ENCODE results near the gene METTL23. TPM values are rescaled to one million over a fixed set of nuclear protein-coding genes. Genes with fewer than 3 reads are reported as not detected.

METTL23 gene, protein sequence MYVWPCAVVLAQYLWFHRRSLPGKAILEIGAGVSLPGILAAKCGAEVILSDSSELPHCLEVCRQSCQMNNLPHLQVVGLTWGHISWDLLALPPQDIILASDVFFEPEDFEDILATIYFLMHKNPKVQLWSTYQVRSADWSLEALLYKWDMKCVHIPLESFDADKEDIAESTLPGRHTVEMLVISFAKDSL
- 10 to 100 TPM; 23.3 to 25.6 TPM for total RNA-seq
- long read RNA-seq, donor 1, partial matches to known transcripts = 0 of 1 reads
- long read RNA-seq, donor 1, other reads (novel, unspliced or antisense) = 1 of 1 reads
- long read RNA-seq, donor 2, transcript METTL23-212 (4 exons, 1,006 nt) = minor isoform, 6 of 34 reads
- long read RNA-seq, donor 2, transcript METTL23-215 (5 exons, 1,171 nt) = major isoform, 9 of 34 reads
- long read RNA-seq, donor 2, partial matches to known transcripts = 5 of 34 reads
- long read RNA-seq, donor 2, other reads (novel, unspliced or antisense) = 6 of 34 reads

DNA sequence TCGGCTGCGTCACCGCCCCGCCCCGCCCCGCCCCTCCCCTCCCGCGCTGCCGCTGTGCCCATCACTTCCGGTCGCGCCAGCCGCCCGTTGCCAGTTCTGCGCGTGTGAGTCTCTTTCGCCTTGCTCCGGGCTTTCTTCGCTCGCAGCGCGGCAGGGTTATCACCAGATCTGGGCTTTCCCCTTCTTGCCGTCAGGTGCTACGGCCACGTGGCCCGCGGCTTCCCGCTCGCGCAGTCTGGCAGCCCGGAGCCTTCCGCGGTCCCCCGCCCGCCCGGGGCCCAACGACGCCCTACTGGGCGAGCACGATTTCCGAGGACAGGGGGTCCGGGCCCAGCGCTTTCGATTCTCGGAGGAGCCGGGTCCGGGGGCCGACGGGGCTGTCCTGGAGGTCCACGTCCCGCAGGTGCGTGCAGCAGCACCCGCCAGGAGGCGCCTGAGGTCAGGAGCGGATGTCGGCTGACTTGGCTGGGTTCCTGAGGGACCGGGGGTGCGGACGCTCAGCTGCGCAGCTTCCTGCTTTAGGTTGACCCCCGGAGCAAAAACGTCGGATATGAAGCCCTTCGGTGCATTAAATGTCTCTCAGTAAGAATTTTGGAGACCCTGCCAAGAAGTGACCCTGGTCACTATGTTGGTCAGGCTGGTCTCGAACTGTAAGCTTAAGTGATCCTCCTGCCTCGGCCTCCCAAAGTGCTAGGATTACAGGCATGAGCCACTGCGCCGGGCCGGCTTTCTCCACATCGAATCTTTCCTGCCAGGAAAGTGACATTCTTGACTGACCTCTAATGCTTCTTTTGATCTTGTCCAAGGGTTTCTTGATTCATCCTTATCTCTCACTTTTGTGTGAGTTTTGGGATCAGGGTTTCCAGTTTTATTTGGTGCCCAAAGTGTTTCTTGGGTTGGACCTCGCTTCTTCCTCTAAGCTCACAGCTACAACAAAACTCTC lies at the start of gene METTL23:
METTL23 (plus strand) TSS at position 64 of the 943 bp plus-strand sequence. CDS start 2,872 bp downstream, outside the sequence.
- DNase-seq (ENCODE audit: low spot score) = peak; percentile 95
- intact Hi-C loops (cut with DNase I) = no loop called here

DNA sequence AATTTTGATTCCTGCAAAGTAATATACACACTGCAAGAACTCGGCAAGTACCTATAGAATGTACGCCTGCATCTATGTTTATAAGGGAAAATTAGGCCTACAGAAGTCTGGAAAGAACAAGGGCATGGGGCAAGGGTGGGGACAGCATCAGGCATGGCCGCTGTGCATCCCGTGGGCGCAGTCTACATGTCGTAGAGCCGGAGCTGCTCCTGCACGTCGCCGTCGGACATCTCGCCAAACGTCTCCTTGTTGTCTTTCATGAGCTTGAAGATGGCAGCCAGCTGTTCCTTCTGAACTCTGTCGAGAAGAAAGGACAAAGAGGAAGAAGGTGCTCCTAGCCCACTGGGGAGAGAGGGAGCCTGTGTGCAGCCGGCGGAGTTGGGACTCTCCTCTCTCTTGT lies 49.2 kb upstream of the METTL23 start:
- intact Hi-C loops (cut with DNase I) = loop anchor here in 1 of 2 donors (10.0 kb wide), 1 partner anchor 903 kb away; a partner anchor contains a TSS
- no peak for DNase-seq (ENCODE audit: low spot score)

DNA sequence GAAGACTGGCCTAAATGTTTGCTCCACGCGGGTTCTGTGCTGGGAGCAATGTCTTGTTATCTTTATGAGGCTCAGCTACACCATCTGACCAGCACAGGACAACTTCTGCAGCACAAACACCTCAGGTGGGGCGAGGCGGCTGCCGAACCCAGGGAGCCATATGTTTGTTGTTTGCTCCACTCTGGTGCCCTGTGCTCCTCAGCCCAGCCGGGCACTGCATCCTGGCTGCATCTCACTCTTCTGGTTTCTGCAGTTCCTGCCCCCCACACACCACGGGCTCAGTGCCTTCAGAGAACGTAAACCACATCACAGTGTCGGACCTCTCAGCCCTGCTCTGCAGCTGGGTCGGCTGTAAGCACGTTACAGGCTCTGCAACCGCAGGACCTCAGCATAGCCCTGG lies 48.3 kb upstream of the METTL23 start:
- intact Hi-C loops (cut with DNase I) = loop anchor here in 1 of 2 donors (10.0 kb wide), 1 partner anchor 904 kb away; a partner anchor contains a TSS
- no peak for DNase-seq (ENCODE audit: low spot score)

DNA sequence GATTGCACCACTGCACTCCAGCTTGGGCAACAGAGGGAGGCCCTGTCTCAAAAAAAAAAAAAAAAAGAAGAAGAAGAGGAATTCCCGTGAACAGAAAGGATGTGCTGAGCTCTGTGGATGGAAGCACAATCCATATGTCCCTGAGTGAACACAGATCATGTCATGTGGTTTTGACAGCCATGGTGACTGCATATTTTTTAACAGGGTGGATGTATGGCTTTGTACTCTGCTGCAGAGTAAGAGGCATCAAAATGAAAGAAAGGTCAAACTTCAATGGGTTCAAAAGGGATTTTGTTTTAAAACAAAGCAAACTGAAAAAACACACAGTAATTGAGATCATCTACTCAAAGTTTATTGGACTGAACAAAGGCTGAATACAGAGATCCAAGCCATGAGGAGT lies 47.4 kb upstream of the METTL23 start:
- intact Hi-C loops (cut with DNase I) = loop anchor here in 1 of 2 donors (10.0 kb wide), 1 partner anchor 904 kb away; a partner anchor contains a TSS

DNA sequence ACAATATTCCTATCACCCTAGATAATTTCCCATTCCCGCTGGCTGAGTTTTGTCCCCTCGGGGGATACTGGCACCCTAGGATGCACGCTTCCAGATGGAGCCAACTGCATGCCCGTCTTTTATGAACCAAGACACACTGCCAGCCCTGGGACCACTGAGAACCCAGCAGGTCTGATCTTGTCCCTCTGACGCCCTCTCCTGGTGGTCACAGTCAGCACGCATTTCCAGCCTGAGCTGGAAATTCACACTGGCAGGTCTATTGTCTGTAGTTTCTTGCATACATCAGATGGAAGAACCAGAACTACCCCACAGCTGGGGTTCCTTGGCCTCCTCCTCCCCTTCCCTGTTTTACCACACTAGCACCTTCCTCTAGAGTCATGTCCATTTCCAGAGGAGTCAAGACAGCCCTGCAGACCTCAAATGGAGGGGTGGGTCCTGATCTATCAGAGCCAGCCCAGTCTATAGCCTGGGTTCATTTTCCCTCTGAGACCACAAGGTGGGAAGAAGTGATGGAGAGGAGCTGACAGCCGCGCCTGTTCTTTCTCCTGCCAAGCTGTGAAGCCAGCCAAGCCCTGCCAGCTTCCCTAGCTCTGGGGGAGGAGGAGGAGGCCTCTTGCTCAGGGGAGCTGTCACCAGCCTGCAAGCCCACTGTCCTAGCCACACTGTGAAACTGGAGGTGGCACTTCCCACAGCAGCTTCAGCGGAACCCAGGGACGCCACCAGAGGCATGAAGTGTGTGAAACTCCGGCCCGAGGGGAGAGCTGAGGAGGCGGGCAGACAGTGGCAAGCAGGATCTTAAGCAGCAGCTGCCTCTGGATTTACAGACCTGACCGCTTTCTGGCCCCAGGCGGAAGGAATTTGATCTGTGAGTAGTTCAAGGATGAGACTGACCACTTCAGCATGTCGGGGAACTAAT lies 45.2 kb upstream of the METTL23 start:
- peak; percentile 59 for DNase-seq (ENCODE audit: low spot score)
- intact Hi-C loops (cut with DNase I) = loop anchor here in 1 of 2 donors (5.0 kb wide), 1 partner anchor 36 kb away; no protein-coding TSS in a partner anchor

More for the DNA sequence above, 47.4 kb upstream of the METTL23 start:
- DNase-seq (ENCODE audit: low spot score) = no peak

DNA sequence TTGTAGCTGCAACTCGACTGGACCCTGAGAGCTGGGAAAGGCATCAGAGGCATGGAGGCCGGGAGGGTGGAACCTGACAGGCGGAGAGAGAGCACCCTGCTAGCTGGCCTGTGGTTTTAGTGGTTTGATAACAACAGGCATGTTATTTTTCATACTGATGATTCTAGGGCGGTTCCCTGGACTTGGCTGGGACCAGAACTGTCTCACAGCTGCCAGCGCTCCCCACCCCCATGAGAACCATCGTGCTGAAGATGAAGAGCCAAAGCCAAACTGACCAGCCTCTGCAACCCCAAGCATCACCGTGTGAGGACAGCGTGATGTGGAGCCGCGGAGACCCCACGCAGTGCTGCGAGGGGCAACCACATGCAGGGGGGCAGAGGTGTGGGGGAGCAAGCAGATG lies 44.3 kb upstream of the METTL23 start:
- no peak for DNase-seq (ENCODE audit: low spot score)

DNA sequence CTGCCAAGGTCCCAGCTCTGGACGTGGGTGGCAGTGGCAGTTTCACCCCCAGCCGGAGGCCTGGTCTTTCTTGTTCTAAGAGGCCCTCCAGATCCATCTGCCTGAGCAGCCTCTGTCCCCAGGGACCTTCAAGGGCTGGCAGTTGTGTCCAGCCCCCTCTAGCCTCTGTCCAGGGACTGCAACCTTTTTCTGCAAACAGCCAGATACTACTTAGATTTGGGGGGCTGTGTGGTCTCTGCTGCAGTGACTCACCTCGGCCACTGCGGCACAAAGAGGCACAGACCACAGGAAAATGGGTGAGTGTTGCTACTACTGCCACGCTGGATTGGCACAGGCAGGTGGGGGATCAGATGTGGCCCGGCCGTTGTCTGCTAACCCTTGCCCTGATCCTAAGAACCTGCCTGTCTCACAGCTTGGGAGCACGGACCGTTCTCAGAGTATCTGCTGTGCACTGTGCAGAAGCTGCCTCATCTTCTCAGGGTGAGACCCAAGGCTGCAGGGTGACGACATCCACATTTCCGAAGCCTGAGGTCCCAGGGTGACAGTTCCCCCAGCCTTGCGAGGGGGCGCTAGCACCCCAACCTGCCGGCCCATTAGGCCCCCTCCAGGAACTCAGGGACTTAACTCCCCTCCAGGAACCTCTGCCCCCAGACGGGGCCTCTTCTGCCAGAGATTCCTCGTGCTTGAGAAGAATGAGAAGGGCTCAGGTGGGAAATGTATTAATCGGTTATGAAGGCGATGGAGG lies 43.5 kb upstream of the METTL23 start:
- peak; percentile 69 for DNase-seq (ENCODE audit: low spot score)
- intact Hi-C loops (cut with DNase I) = loop anchor here in 1 of 2 donors (5.0 kb wide), 1 partner anchor 34 kb away; no protein-coding TSS in a partner anchor

More for the DNA sequence above, 44.3 kb upstream of the METTL23 start:
- intact Hi-C loops (cut with DNase I) = loop anchor here in 1 of 2 donors (5.0 kb wide), 1 partner anchor 35 kb away; no protein-coding TSS in a partner anchor

DNA sequence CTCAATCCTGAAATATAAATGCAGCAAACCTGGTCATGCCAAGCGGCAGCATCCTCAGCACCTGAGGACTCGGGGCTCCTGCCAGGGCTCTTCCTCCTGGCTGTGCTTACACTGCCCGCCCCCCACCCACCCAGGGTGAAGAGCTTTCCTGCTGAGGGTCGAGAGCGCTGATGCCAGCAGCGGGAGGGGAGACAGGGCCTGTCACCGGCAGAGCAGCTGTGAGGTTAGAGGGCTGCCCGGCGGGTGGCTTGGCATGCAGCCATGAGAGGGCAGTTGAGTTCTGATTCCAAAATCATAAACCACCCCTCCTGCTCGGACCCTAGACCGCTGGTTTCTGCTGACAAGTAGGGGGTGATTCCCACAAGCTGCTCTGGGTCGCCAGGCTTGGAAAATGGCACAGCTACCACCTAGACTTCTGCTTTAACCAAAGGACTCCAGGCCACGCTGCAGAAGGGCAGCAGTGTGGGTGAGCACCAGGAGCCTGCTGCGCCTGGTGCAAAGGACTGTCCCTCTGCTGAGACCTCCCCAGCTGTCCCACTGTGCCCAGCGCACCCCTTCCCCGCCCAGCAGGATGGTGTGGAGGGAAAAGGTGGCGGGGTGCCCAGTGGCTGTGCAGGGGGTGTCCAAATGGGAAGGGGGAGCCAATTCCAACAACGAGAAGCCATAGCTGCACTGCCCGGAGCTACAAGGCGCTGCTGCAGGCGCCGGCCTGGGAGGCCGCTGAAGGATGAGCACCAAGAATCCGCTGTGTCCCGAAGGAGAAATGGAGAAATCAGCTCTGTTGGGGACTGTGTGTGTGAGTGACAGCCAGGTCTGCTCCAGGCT lies 42.5 kb upstream of the METTL23 start:
- DNase-seq (ENCODE audit: low spot score) = no peak

DNA sequence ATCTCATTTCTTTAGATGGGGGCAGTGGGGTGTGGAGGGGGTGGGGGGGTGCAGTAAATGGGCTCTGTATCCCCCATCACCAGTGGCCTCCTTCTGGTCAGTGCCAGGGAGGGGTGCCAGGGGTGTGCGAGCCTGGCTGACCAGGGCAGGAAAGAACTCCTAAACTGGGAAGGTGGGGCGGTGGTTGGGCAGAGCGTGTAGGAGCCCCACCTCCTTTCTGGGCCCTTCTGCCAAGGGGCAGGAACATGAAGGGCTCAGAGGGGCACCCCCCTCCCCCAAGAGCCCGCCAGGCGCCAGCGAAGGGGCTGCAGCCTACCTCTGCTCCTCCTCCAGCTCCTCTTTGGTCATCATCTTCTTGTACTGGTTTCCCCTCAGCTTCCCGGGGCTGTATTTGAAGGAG lies 41.9 kb upstream of the METTL23 start:
- no peak for DNase-seq (ENCODE audit: low spot score)
- intact Hi-C loops (cut with DNase I) = loop anchor here in 1 of 2 donors (5.0 kb wide), 1 partner anchor 33 kb away; no protein-coding TSS in a partner anchor

More for the DNA sequence above, 42.5 kb upstream of the METTL23 start:
- intact Hi-C loops (cut with DNase I) = loop anchor here in 1 of 2 donors (5.0 kb wide), 1 partner anchor 33 kb away; no protein-coding TSS in a partner anchor

DNA sequence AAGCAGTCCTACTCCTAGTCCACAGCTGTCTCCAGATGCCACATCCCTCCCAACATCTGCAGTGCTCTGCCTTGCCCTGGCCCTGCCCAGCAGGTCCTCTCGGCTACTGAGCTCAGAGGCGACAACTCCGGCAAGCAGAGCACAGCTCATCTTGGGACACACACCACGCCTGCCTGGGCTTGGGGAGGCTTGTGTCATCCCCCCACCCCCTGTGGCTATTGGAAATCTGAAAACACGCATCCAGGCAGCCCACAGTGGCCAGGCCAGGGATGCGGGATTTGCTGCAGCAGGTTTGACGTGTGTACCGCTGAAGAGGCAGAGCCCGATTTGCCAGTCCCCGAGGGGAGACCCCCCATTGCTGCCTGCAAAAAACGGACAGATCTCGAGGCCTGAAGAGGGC lies 41.3 kb upstream of the METTL23 start:
- no peak for DNase-seq (ENCODE audit: low spot score)
- intact Hi-C loops (cut with DNase I) = no loop called here

DNA sequence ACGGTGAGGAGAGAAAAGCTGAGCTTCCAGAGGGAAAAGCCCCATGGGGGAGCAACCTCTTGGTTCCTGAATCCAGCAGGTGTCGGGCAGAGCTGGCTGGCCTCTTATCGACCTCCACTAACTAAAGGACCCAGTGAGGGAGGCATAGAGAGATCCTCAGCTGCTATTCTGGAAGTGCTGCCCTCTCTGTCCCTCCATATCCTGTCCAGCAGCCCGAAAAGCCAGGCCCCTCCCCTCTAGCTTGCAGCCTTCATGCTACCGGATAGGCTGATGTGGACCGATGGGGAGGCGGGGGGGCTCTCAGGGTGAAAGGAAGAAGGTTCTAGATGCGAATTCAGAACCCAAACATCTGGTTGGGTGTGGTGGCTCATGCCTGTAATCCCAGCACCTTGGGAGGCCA lies 40.8 kb upstream of the METTL23 start:
- intact Hi-C loops (cut with DNase I) = no loop called here
- no peak for DNase-seq (ENCODE audit: low spot score)

DNA sequence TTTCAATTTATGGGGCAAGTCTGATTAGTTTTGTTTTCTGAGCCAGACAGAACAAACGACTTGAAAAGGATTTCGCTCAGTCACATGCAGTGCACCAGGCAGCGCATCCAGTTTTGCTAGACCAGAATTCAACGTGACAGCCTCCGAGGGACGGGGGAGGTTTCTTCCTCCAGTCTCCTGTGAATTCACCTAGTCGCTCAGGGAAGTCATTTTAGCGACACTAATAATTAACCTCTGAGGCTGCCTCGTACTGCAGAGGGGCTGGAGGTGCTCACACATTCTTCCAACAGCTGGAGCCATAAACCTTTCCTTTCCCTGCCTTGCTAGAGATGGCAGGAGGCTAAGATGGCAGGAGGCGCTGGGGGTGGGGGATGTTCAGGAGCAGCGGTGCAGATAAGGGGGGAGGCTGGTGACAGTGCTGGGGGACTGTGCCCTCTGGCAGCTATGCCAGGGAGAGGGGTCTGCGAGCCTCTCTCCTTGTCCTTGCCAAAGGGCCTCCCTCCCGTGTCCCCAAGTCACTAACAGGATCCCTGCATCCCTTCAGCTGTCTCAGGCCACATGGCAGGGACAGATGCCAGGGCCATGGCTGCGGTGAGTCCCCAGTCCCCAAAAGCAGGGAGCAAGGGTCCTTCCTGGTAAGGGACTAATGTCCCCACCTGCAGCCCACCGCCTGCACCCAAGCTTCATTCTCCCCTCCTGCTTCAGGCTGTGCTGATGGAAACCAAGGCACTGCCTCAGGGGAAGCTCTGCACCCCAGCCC lies 39.9 kb upstream of the METTL23 start:
- DNase-seq (ENCODE audit: low spot score) = no peak
- intact Hi-C loops (cut with DNase I) = no loop called here

DNA sequence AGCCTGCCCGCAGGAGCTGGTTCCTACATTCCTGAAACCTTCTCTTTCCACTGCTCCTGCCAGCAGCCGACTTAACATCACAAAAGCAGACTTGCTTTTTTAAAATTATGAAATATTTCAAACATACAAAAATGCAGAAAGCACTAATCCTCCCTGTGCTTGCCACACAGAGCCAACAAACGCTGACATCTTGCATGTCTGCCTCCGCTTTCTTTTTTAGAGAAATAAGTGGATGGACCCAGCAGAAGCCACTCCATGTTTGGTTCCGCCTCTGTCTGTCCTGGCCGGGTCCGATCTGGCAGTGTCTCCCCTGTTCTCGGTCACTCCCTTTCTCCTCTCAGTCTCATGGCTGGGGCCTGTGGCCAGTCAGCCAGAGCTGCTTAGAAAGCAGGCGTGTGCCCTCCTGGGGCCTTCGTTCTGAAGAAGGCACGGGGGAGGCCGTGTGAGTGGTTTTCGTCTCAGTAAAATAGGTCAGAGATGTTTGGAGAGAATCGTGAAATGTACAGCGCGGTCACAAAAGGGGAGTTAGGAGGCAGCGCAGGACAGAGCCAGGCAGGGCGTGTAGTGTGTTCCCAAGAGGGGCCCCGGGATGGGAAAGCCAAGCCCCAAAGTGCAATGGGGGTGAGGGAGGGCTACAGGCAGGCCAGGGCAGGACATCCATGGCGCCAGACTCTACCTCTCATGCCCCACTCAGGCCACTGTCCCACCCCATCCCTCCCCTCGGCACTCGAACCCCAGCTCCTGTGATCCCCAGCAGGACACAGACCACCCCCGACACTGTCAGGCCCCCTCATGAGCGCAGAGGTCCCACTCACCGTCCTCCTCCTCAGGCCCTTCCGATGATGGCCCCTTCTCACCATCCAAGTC lies 39.1 kb upstream of the METTL23 start:
- peak; percentile 94 for DNase-seq (ENCODE audit: low spot score)
- intact Hi-C loops (cut with DNase I) = no loop called here

DNA sequence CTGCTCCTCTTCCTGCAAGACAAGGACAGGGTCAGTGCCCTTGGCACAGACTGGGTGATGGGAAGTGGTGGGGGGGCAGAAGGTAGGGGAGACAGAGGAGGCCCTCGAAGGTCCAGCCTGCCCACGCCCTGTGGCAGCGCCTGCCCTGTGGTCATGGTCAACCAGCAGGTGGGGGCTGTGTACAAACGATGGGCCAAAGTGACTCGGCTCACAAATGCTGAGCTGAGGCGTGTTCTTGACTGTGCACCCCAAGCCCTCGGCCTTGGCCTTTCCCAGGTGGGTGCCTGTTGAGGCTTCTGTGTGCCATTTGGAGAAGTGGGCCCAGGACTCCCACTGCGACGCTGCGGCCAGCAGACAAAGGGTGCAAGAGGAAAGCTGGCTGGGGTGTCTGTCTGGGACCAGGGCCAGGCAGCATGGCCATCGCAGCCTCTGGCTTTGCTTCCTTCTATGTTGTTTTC lies 38.4 kb upstream of the METTL23 start:
- DNase-seq (ENCODE audit: low spot score) = peak; percentile 82
- intact Hi-C loops (cut with DNase I) = no loop called here

DNA sequence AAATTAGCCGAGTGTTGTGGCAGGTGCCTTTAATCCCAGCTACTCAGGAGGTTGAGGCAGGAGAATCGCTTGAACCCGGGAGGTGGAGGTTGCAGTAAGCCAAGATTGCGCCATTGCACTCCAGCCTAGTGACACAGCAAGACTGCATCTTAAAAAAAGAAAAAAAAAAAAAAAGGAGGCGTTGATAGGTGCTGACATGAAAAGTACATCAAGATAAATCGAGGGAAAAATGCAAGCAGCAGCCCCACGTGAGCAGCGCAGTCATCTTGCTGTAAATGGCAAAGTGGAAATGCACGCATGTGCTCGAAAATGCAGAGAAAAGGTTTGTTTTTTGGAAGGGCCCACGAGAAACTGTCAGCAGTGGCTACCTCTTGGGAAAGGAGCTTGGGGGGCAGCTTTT lies 36.8 kb upstream of the METTL23 start:
- intact Hi-C loops (cut with DNase I) = no loop called here
- peak; percentile 26 for DNase-seq (ENCODE audit: low spot score)
